SK-N-SH (cell line): Measurements from ENCODE around the gene NUP42.

Source experiments
- CTCF ChIP-seq: fragments of 200-600 bp; sonication (generic); IDR thresholded peaks from 2 replicates; pipeline ENCODE4 v1.6.1; 2017; ENCODE audit warnings: antibody characterized with exemption, mild to moderate bottlenecking, moderate library complexity
- ELF1 ChIP-seq: IDR thresholded peaks from 2 replicates; pipeline ENCODE4 v1.4.0; 2012

GRCh38 chr7:23238983-23239652, 57.3 kb downstream of the NUP42 start:
- TF ChIP-seq CTCF (no peak), ELF1 (no peak)
